Fibroblast of skin of back (primary cell): Measurements from ENCODE around the gene SEZ6L2. TPM values are rescaled to one million over a fixed set of nuclear protein-coding genes. Genes with fewer than 3 reads are reported as not detected.
A peak's percentile ranks its signal among the peaks of the same experiment; 100 is the strongest.
"Not testable (repeated sequence)": the region's sequence is repeated elsewhere in the genome, so short reads cannot be mapped to it uniquely, and the experiment has no call there.

Source experiments
- DNase-seq: peaks from one replicate; pipeline ENCODE4 v3.0.0-alpha.2; 2013
- polyA plus RNA-seq, 2 experiments: library from polyadenylated mRNA; unstranded; fragments of 120-200 nt; gene quantifications; one replicate each; pipeline ENCODE4 v1.2.1, GENCODE V29; 2013; ENCODE audit not compliant: insufficient read length in 2 of 2

SEZ6L2 gene
- polyA plus RNA-seq (2013, experiment 1 of 2; ENCODE audit: insufficient read length) = 17.5 TPM
- polyA plus RNA-seq (2013, experiment 2 of 2; ENCODE audit: insufficient read length) = 21.9 TPM

DNA sequence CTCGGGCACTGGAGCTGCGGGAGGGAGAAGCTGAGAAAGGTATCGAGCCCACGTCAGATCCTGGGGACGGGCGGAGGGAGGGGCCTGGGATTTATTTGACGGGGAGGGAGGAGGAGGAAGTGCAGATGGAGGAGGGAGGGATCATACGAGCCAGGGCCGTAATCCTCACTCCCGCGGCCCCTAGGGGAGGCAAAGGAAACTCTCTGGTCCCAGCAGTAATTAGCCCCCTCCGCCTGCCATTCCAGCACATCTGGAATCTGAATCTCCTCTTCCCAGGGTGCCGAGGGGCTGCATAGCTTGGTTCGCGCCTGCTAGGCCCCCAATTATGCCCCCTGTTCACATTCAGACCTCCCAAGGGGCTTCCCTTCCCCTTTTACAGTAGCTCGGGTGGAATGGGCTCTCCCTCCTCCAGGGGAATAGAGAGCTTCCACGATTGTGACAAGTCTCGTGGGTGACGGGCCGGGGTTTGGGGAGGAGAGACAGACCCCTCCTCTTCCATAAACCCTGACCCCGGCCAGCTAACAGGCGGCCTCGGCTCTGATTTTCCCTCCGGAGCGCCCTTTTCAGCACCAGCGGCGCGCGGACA, at the start of gene SEZ6L2:
Gene SEZ6L2 (minus strand): TSS at position 35 of the 586 bp plus-strand sequence. CDS start 531 bp downstream, outside the sequence.
- peak; percentile 90 for DNase-seq

DNA sequence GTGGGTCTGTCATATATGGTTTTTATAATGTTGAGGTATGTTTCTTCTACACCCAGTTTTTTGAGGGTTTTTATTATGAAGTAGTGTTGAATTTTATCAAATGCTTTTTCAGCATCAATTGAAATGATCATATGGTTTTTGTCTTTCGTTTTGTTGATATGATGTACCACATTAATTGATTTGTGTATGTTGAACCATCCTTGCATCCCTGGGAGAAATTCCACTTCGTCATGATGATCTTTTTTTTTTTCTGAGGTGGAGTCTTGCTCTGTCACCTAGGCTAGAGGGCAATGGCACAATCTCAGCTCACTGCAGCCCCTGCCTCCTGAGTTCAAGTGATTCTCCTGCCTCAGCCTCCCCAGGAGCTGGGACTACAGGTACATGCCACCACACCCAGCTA, 48.5 kb upstream of the SEZ6L2 start:
- DNase-seq = no peak

DNA sequence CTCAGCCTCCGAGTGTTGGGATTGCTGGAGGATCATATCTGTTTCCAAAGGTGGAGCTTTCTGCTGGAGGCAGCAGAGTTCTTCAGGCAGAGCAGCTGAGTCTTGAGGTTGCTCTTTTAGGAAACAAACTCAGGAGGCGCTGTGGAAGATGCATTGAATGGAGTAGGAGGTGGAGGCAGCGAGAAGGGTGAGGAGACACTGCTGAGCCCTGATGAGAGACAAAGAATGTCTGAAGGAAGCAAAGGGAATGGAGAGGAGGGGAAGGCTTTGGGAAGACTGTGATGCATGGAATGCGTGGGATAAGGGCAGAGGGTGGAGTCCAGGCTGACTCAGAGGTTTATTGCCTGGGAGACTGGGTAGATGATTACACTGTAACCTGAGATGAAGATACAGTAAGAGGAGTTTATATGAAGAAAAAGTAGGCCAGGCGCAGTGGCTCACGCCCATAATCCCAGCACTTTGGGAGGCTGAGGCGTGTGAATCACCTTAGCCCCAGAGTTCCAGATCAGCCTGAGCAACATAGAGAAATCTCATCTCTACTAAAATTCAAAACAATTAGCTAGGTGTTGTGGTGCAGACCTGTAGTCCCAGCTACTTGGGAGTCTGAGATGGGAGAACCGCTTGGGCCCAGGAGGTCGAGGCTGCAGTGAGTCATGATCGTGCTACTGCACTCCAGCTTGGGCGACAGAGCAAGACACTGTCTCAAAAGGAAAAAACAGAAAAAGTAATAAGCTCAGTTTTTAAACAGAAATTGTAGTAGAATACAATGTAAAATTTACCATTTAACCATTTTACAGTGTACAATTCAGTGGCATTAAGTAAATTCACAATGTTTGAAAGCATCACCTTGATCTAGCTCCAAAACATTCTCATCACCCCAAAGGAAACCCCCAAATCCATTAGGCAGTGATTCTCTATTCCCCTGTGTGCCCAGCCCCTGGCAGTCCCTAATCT, 44.8 kb upstream of the SEZ6L2 start:
- DNase-seq = peak; percentile 99

DNA sequence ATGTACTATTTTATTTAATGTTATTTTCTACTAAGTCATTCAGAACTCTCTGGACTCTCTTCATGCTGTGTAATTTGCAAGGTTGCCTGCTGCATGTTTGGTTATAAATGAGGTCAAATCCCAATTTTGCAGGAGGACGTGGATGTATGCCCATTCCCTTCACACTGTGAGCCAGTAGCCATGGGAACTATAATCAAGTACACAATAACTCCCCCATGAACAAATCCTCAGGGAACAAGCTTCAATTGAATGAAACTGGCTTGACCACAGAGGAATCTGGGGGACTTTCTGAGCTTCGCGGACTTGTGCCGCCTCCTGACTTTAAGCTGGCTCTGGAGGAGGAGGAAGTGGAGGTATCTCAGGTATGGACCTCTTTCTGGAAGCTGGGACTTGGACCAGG, 41.3 kb upstream of the SEZ6L2 start:
- no peak for DNase-seq

DNA sequence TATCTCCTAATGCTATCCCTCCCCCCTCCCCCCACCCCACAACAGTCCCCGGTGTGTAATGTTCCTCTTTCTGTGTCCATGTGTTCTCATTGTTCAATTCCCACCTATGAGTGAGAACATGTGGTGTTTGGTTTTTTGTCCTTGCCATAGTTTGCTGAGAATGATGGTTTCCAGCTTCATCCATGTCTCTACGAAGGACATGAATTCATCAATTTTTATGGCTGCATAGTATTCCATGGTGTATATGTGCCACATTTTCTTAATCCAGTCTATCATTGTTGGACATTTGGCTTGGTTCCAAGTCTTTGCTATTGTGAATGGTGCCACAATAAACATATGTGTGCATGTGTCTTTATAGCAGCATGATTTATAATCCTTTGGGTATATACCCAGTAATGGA, 32.4 kb upstream of the SEZ6L2 start:
- not testable (repeated sequence) for DNase-seq

DNA sequence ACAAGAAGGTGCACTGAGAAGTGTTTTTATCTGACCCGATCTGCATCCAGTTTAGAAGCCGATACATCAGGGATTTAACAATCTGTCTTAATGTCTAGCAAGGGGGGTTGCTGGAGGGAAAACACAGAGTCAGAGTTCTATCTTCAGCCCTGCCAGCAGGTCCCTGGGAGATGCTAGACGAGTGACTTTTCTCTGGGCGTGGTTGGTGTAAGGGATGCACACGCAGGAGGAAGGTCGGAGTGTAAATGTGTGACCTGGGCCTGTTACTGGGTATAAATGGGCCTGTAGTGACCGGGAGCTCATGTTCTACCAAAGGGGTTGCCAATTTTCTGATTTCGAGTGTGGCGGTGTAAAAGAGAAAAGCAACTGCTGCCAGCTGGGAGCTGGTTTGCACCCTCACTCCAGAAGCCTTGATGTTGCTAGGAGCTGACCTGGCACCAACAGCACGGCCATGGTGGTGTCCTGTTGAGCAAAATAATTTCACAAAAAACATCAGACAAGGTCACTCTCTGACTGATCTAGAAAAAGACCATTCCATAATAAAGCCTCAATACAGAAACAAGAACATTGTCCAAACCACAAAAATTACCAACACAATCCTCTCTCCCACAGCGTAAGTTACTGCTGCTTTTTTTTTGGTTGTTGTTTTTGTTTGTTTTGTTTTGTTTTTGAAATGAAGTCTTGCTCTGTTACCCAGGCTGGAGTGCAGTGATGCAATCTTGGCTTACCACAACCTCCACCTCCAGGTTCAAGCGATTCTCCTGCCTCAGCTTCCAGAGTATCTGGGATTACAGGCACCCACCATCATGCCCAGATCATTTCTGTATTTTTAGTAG, 27.9 kb upstream of the SEZ6L2 start:
- DNase-seq = no peak

DNA sequence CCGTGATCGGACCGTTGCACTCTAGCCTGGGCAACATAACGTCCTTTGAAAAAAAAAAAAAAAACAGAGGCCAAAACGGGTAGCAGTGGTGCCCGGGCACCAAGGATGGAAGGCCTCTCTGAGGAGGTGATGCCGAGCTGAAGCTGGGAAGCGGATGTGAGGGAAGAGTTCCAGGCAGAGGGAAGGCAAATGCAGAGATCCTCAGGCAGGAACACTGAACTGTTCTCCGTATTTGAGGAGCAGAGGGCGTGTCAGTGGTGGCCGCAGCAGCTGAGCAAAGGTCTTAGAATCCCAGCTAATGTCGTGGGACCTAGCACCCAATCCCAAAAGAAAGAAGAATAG, 27.3 kb upstream of the SEZ6L2 start:
- peak; percentile 48 for DNase-seq

DNA sequence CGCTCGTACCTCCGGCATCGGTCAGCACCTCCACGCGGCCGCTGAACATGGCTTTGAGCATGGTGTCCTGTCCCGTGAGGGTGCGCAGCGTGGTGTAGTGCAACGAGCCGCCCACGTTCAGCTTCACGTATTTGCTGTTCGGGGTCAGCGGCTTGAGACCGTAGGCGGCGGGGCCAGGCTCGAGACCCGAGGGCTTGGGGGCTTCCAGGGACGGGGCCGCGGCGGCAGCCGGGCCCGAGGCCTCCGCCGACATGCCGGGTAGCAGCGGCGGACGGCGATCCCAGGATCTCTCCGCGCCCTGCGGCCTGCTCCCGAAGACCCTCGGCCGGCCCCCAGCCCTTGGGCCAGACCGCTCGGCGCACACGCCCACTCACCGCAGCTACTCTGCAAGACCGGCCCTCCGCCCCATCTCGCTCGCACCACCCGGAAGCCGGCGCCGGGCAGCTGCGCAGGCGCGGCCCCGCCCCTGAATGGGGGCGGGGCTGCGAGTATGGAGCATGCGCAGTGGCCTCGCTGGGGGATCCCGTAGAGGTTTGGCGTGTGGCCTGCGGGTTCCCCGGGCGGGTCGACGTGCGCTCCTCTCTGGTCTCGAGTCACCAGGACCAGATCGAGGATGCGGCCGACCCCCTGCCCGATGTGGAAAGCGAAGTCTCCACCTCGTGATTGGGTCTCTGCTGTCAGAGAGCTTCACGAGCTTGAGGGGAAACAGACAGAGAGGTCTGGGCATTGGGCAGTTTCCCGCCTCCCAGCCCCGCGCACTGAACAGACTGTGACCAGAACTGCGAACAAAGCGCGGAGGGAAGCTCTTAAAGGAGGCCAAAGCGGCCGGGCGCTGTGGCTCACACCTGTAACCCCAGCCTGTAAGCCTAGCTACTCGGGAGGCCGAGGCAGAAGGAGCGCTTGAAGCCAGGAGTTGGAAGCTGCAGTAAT, 26.7 kb upstream of the SEZ6L2 start, which contains the start of gene KCTD13:
Gene KCTD13 (minus strand): TSS at position 446 of the 930 bp plus-strand sequence. CDS start 193 bp downstream, at position 253.
- DNase-seq = peak; percentile 80

DNA sequence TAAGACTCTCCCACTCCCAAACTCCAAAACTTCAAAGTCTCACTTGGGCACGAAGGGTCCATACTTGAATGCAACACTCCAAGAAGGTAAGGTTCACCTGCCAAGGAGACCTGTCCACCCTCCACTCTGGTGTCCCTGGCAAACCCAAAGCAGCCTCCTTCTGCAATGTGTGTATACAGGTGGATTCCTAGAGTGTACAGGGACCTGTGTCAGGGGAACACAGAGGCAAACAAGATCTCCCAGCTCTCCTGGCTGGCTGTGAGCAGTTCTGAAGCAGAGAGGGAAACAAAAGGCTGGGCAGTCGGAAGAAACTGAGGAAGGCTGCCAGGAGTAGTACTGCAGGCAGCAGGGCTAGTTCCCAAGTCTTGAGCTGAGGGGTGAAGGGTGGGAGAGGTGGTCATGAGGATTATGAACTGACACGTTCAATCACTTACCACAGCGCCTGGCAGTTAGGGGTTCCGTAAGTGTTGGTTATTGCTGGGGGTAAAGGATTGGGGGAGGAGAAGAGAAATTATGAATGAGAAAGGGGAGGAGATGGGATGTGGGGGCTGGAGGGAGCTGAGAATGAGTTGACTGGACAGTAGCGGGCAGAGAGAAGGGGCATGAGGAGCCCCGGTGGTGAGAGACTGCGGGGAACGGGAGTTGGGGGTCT, 25.9 kb upstream of the SEZ6L2 start:
- no peak for DNase-seq

DNA sequence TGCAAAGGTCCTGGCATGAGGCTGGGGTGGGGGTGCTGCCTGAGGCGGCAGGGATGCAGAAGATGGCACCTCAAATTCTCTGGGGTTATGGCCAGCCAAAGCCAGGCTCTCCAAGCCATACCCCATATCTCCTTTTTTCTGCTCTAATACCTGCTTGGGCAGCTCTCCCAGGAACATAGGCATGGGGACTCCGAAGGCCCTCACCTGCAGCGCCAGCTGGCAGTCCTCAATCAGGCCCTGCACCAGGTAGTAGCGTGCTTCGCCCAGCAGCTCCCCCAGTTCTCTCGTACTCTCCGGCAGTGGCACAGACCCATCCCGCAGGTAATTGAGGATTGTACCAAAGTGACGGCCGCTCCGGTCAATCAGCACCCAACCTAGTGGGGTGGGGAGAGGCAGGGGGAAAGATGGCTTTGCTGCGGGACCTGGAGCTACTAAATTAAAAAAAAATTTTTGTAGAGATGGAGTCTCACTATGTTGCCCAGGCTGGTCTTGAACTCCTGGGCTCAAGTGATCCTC, 23.7 kb upstream of the SEZ6L2 start:
- no peak for DNase-seq

DNA sequence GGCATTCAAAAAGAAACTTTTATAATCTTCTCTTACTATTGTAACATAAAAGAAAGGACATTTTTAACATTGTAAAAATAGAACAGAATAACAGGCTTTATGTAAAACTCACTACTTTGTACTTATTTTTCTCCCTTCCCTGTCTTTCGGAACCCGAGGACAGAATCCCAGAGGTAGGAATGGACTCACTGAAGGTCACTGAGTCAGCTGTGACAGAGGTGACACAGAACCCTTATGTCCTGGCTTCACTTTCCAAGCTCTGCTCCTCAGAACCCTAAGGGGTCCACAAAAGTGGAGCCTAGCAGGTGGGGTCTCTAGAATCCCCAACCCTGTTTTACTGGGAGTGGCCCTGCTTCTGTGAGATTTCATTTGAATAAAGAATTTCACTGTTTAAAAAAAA, 23.0 kb upstream of the SEZ6L2 start:
- DNase-seq = no peak

DNA sequence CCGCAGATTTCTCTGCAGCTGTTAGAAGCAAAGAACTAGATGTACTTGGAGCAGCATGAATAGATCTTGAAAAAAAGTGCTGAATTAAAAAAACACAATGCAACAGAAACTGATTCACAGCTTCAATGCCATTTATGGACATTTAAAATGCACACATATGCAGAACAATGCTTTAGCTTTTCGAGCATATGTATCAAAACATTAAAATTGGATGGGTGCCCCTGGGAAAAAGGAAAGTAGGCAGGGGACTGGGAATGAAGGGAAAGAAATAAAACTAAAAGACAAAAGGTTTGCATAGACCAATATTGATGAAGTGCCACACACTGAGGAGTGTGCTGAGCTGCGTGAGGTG, 21.7 kb upstream of the SEZ6L2 start:
- no peak for DNase-seq

DNA sequence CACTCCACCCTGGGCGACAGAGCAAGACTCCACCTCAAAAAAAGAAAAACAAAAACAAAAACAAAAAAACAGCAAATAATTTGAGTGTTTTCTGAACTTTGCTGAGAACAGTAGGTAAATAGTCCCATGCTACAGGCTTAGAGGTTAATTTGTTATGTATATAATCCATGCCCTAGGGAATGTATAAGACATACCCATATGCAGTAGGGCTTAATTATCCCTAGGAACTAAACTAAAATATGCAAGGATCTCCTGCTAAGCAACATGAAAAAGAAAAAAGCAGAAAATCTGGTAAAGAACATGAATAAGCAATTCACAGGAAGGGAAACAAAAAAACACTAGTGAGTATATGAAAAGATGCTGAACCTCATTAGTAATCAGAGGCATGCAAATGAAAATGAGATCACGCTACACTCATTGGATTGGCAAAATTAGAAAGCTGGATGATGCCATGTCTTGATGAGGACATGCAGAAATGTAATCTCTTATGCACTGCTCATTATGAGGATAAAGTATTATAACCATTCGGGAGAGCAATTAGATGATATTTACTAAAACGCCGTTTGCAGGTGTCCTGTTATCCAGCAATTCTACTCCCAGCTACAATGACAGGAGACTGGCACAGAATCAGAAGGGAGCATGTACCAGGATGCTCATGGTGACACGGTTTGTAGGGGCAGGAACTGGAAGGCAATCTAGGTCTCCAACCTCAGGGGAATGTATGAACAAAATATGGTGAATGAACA, 21.1 kb upstream of the SEZ6L2 start:
- no peak for DNase-seq

DNA sequence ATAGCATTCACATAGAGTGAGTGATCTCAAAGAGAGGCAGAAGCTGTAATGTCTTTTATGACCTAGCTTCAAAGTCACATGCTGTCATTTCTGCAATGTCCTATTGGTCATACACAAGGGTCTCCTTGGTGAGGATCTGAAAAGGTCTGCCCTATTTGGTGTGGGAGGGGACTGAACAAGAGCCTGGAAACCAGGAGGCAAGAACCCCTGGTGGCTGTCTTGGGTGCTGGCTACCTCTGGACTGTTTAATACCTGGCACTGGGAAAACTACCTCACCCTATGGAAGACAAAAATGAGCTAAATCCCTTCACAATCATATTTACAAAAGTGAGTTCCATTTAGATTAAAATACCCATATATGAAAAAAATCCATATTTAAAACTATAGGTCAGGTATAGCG, 17.6 kb upstream of the SEZ6L2 start:
- DNase-seq = no peak

DNA sequence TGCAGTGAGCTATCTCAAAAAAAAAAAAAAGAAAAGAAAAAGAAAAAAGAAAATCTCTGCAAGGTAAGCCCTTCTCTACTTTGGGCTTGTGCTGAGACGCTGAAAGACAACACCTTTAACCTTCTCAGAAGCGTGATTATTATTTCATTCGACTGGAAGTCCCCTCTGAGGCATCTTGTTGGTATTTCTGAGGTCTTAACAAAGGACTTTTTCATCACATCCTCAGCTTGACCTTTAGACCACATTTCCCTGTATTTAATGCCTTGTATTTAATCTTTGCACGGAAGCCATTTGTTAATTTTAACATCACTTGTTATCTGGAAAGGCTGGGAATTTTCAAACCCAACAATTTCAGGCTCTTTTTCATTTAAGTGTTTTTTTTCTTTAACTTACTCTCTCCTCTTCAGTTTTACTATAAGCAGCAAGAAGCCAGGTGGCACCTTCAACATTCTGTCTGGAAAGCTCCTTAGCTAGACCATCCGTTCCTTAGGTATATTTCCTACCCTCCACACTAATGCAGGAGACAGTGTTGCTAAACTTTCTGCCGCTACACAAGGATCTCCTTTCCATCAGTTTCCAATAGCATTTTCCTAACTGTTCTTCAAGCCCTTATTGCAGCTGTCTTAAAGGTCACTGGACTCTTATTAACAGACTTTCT, 16.4 kb upstream of the SEZ6L2 start:
- no peak for DNase-seq

DNA sequence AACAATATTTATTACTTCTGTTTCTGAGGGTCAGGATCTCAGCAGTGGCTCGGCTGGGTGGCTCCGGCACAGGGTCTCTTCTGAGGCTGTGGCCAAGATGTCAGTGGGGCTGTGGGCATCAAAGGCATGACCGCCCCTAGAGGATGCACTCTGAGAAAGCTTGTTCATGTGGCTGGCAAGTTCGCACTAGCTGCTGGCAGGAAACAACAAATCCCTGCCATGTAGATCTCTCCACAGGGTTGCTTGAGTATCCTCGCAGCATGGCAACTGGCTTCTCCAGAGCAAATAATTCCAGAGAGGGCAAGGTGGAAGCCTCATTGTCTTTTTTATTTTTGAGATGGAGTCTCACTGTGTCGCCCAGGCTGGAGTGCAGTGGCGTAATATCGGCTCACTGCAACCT, 14.2 kb upstream of the SEZ6L2 start:
- DNase-seq = no peak

DNA sequence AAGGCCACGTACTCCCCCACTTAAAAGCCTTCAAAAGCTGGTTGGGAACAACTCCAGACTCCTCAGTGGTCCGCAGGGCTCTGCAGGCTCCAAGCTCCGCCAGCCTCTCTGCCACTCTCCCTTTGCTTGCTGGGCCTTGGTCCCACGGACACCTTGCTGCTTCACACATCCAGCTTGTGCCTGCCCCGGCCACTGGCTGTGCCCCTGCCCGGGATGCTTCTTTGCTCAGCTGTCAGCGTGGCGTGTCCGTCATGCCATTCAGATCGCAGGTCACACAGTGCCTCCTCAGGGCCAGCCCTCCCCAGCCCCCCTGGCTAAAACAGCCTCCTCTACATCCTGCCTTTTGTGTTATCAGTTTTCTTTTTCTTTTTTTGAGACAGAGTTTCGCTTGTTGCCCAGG, 12.7 kb upstream of the SEZ6L2 start:
- no peak for DNase-seq

DNA sequence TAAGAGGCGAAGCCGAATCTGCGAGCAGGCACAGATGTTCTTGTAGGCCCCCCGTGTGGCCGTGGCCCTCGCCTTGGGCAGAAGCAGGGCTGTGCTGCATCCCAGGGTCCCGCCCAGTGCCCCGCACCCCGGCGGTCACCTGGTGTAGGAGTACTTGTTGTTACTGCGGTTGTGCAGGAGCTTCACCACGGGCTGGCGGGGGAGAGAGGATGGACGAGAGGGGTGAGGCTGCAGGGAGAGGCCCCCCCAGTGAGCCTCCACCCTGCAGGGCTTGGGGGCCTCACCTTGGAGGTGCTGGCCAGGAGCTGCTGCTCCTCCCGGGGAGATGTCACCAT, 12.3 kb upstream of the SEZ6L2 start:
- no peak for DNase-seq

DNA sequence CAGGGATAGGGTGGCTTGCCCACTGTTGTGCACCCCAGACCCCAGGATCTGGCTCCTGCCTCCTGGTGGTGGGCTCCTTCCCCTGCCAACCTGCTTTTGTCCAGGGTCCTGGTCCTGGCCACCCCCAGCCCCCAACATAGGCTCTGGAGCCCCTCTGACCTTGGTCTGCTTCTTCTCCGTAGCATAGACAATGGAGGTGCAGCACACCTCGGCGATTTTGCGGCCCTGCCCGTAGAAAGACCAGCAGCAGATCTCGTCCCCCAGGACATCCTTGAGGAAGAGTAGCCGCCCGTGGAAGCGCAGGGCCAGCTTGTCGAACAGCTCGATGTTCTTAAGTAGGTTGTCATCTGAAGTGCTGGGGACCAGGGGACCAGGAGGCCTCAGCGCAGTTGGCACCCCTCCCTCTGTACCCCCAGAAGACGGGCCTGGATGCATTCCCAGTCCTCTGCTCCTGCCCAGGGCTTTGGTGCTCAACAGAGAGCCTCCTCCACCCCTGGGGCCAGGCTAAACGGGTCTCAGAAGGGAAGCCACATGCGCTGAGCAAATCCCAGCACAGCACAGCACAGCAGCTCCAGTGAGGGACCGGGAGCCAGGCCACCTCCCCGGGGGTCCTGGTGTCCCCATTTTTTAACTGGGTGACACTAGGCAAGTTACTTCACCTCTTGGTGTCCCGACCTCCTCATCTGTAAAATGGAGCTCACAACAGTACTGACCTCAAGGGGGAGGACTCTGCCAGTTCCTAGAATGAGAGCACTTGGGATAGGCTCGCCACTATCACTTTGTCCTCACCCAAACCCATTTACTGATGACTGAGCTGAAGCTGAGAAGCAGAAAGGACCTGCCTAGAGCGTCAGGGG, 11.7 kb upstream of the SEZ6L2 start:
- DNase-seq = no peak
